Endometrium (tissue), 2 donors: ENCODE measurements around the gene CCL15.

Source experiments
- FAIRE-seq: peaks from 2 replicates; lab custom pipeline; 2012; peaks lifted over from hg19 to GRCh38; lab: Jason Lieb, UNC
- donor health status: control.
- donor health status: control.

Gene CCL15

GRCh38 chr17:35991075-35991474 lies 10.3 kb downstream of the CCL15 start:
- no peak for FAIRE-seq

GRCh38 chr17:35988164-35988563 lies 13.2 kb downstream of the CCL15 start:
- no peak for FAIRE-seq

- no peak for FAIRE-seq
These were observed 14.7 kb downstream of the CCL15 start, which contains the start of gene CCL14 for GRCh38 chr17:35986643-35987042. CCL14 (minus strand) TSS chr17:35986729; CDS start chr17:35986649, 80 bp downstream.

GRCh38 chr17:35984140-35984539 lies 17.2 kb downstream of the CCL15 start:
- no peak for FAIRE-seq

GRCh38 chr17:35982409-35983191 lies 18.8 kb downstream of the CCL15 start:
- no peak for FAIRE-seq

GRCh38 chr17:35981908-35982330 lies 19.4 kb downstream of the CCL15 start:
- FAIRE-seq = no peak

GRCh38 chr17:35981246-35981645 lies 20.1 kb downstream of the CCL15 start, which contains the start of gene CCL16:
CCL16 (minus strand) TSS chr17:35981497; CDS start chr17:35981420, 77 bp downstream.
- no peak for FAIRE-seq

GRCh38 chr17:35978346-35978745 lies 23.0 kb downstream of the CCL15 start:
- FAIRE-seq = no peak

- FAIRE-seq = no peak
These were observed 23.8 kb downstream of the CCL15 start for GRCh38 chr17:35977509-35977908.

GRCh38 chr17:35973333-35974260 lies 27.8 kb downstream of the CCL15 start:
- no peak for FAIRE-seq

GRCh38 chr17:35972945-35973332 lies 28.4 kb downstream of the CCL15 start:
- FAIRE-seq = no peak

GRCh38 chr17:35972535-35972934 lies 28.8 kb downstream of the CCL15 start:
- no peak for FAIRE-seq

GRCh38 chr17:35972066-35972465 lies 29.3 kb downstream of the CCL15 start:
- FAIRE-seq = no peak

- no peak for FAIRE-seq
These were observed 31.6 kb downstream of the CCL15 start for GRCh38 chr17:35969558-35970380.

- FAIRE-seq = no peak
These were observed 32.8 kb downstream of the CCL15 start for GRCh38 chr17:35968520-35969054.

GRCh38 chr17:35965272-35965671 lies 36.1 kb downstream of the CCL15 start:
- no peak for FAIRE-seq

GRCh38 chr17:35963663-35964062 lies 37.7 kb downstream of the CCL15 start:
- no peak for FAIRE-seq

GRCh38 chr17:35953720-35954119 lies 47.6 kb downstream of the CCL15 start:
- FAIRE-seq = no peak

- FAIRE-seq = no peak
These were observed 52.0 kb downstream of the CCL15 start for GRCh38 chr17:35949401-35949800.

- no peak for FAIRE-seq
These were observed 53.3 kb downstream of the CCL15 start for GRCh38 chr17:35948092-35948491.
